VCaP (cell line): ENCODE data around the gene TAGLN2.

Experiments
- H3K27ac ChIP-seq: fragments of 450-650 bp; 2 replicates; pipeline ENCODE4 v1.5.1; 2017
- CTCF ChIP-seq: fragments of 450-650 bp; conservative IDR thresholded peaks from 2 replicates; pipeline ENCODE4 v1.5.1; 2017; ENCODE audit warnings: mild to moderate bottlenecking, moderate library complexity

Gene TAGLN2

GRCh38 chr1:159881622-159882526 is 43.4 kb downstream of the TAGLN2 start:
- peak overlapping the region; percentile 66 for H3K27ac ChIP-seq
- no peak for TF ChIP-seq CTCF

- TF ChIP-seq CTCF: no peak
- H3K27ac ChIP-seq: no peak overlapping the region; the same call in 1 of the 2 replicates
Observed at GRCh38 chr1:159880430-159880829, 44.9 kb downstream of the TAGLN2 start.

GRCh38 chr1:159879977-159880376 is 45.3 kb downstream of the TAGLN2 start:
- no peak overlapping the region for H3K27ac ChIP-seq
- TF ChIP-seq CTCF: no peak

- H3K27ac ChIP-seq: no peak overlapping the region
- no peak for TF ChIP-seq CTCF
Observed at GRCh38 chr1:159879136-159879535, 46.2 kb downstream of the TAGLN2 start.

- no peak for TF ChIP-seq CTCF
- no peak overlapping the region for H3K27ac ChIP-seq
Observed at GRCh38 chr1:159877695-159878444, 47.4 kb downstream of the TAGLN2 start.

GRCh38 chr1:159873530-159874143 is 51.7 kb downstream of the TAGLN2 start:
- H3K27ac ChIP-seq: no peak overlapping the region
- TF ChIP-seq CTCF: no peak

GRCh38 chr1:159872891-159873290 is 52.4 kb downstream of the TAGLN2 start:
- TF ChIP-seq CTCF: no peak
- H3K27ac ChIP-seq: no peak overlapping the region
